HEK293T (cell line): Measurements from ENCODE around the gene KBTBD13.

Source experiments
- BHLHE40 ChIP-seq: fragments of 450-650 bp; IDR thresholded peaks from 2 replicates; pipeline ENCODE4 v1.6.1; 2016; ENCODE audit warnings: mild to moderate bottlenecking, moderate library complexity, borderline replicate concordance
- ELF4 ChIP-seq: fragments of 450-650 bp; IDR thresholded peaks from 2 replicates; pipeline ENCODE4 v1.6.1; 2017; ENCODE audit warnings: antibody characterized with exemption
- HDGF ChIP-seq: fragments of 450-650 bp; IDR thresholded peaks from 2 replicates; pipeline ENCODE4 v1.6.1; 2017; ENCODE audit warnings: antibody characterized with exemption, borderline replicate concordance
- TF ChIP-seq, protein P1 (sequence below): fragments of 450-650 bp; IDR thresholded peaks from 2 replicates; pipeline ENCODE4 v1.6.1; 2016

DNA sequence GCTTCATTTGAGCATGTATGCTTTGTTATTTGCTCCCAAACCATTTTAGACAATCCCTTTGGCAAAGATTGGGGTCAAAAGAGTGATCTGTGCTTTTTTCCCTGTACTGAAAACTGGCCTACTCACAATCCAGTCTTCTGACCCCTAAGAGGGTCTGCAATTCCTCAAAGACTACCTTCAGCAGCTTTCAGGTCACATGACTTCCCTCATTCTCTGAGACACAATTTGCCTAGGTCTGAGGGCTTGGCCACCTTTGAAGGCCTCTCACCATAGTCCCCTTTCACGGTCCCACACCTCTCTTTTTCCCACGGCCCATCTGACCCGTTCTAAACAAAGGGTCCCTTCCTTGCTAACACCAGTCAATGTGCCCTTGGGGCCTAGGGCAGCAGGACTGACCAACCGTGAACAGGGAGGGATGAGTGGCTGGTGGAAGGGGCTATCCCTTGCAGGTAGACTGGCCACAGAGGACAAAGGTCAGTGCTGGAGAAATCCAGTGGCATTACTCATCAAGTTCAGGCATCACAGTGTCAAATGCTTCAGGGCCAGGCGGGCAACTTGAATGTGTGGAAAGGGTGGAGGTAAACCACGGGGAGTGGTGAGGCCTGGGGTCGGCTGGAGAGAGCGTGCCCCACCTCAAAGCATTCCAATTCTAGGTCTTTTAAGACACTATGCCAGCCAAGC lies 19.5 kb upstream of the KBTBD13 start:
- no peak for TF ChIP-seq BHLHE40
- TF ChIP-seq HDGF: no peak
- TF ChIP-seq ELF4: no peak
- TF ChIP-seq, protein P1, sequence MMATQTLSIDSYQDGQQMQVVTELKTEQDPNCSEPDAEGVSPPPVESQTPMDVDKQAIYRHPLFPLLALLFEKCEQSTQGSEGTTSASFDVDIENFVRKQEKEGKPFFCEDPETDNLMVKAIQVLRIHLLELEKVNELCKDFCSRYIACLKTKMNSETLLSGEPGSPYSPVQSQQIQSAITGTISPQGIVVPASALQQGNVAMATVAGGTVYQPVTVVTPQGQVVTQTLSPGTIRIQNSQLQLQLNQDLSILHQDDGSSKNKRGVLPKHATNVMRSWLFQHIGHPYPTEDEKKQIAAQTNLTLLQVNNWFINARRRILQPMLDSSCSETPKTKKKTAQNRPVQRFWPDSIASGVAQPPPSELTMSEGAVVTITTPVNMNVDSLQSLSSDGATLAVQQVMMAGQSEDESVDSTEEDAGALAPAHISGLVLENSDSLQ: no peak
